ENCODE data around the gene CUEDC1.

The CUEDC1 gene, protein sequence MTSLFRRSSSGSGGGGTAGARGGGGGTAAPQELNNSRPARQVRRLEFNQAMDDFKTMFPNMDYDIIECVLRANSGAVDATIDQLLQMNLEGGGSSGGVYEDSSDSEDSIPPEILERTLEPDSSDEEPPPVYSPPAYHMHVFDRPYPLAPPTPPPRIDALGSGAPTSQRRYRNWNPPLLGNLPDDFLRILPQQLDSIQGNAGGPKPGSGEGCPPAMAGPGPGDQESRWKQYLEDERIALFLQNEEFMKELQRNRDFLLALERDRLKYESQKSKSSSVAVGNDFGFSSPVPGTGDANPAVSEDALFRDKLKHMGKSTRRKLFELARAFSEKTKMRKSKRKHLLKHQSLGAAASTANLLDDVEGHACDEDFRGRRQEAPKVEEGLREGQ

DNA sequence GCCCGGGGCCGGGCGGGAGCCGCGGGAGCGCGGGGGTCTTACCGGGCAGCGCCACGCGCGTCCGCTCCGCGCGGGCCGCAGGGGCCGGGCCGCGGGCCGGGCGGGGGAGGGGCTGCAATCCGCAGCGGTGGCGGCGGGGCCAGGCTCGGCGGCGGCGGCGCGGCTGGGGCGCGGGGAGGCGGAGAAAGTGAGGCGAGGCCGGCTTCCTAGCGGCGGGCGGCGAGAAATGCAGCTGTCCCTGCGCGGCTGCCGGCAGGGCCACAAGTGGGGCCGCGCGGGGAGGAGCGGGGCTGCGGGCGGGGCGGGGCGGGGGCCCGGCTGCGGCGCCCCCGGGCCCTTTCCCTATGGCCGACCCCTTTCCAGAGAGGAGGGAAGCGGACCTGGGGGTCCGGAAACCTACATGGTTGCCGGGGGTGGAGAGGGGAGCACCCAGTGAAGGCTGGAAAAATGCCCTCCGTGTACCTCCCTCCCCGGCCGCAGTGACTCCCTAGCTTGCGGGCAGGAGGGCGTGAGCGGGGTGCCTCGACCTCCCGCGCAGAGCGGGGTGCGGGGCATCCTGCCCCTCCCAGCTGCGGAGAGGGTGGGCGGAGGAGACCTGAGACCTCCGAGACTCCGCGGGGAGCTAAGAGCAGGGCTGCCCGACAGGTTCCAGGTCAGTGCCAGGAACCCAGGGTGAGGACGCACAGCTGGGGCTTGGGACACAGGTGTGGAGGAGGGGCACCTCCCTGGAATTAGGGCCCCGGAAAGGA lies at the start of gene CUEDC1:
Gene CUEDC1, minus strand, starts transcription at position 230 of the 749 bp plus-strand sequence. CDS start 69,848 bp downstream, outside the sequence.
- in situ Hi-C loops (cut with HindIII; ENCODE audit: low pct_unique_long_range_greater_than_20kb, low sequenced_read_pairs) = no loop called here
- peak; percentile 75 to 82 for DNase-seq (ENCODE audit: low read depth in 1 of 2, low spot score in 1 of 2)
- no peak for TF ChIP-seq JUND (IDR thresholded peaks at IDR 0.05; ENCODE audit: low read depth)

DNA sequence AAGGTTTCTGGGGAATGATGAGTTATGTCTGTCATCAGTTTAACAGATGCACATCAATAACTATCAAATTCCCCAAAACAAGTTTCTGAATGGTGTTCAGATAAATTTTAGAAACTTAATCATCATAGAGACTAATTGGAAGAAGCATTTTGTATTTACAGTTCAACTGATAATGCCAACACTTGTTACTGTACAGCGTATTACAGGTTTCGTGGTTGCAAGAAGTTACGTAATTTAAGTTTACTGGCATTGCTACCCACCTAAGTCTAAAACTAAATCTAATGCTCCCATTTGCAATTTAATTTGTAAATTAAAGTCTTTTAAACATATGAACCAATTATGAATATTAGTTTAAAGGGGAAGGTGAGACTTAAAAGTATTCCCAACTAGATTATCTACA lies 48.8 kb upstream of the CUEDC1 start:
- in situ Hi-C loops (cut with HindIII; ENCODE audit: low pct_unique_long_range_greater_than_20kb, low sequenced_read_pairs) = no loop called here

DNA sequence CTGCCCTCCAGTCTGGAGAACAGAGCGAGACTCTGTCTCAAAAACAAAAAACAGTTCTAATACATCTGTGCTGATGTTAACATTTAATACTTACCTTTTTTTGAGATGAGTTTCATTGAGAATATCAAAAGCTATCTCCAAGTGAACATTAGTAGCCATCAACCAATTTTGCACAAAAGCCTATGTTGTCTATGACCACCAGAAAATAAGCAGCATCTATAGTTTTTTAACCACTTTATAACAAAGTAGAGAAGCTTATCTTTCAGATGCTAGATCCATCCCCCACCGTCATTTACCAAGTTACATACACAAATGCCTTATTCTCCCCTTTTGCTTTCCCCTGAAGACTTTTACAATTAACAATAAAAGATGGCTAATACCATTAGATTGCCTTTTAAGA lies 47.8 kb upstream of the CUEDC1 start:
- in situ Hi-C loops (cut with HindIII; ENCODE audit: low pct_unique_long_range_greater_than_20kb, low sequenced_read_pairs) = no loop called here
- no peak for DNase-seq (ENCODE audit: low read depth in 1 of 2, low spot score in 1 of 2)
- TF ChIP-seq JUND (IDR thresholded peaks at IDR 0.05; ENCODE audit: low read depth) = no peak

More for the DNA sequence above, 48.8 kb upstream of the CUEDC1 start:
- DNase-seq (ENCODE audit: low read depth in 1 of 2, low spot score in 1 of 2) = no peak
- no peak for TF ChIP-seq JUND (IDR thresholded peaks at IDR 0.05; ENCODE audit: low read depth)

DNA sequence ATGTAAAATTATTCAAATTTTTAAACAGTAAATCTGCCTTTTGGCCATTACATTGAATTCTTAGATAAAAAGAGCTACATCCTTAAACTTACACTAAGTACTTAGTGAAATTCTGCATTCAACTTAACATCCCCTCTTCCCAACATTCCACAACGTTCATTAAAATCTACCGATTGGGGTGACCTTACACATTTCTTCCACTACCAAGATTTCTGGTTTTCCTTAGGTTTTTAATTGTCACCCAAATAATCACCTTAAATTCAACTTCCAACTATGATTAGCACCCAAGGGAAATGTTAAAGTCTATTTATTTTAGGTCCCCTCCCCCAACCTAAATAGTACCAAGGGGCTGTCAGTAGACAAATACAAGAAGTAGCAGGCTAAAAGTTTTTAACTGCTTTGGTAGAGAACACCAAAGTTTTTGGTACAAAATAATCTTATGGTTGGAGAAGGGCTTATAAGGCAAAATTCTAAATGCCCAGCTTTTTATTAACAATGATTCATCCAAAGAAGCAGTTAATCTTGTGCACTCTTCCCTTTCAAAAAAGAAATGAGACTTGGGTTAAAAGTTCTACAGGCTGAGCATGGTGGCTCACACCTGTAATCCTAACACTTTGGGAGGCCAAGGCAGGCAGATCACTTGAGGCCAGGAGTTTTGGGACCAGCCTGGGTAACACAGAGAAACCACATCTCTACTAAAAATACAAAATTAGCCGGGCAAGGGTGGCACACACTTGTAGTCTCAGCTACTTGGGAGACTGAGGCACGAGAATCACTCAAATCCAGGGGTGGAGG lies 47.1 kb upstream of the CUEDC1 start:
- TF ChIP-seq JUND (IDR thresholded peaks at IDR 0.05; ENCODE audit: low read depth) = no peak
- DNase-seq (ENCODE audit: low read depth in 1 of 2, low spot score in 1 of 2) = no peak
- in situ Hi-C loops (cut with HindIII; ENCODE audit: low pct_unique_long_range_greater_than_20kb, low sequenced_read_pairs) = no loop called here

DNA sequence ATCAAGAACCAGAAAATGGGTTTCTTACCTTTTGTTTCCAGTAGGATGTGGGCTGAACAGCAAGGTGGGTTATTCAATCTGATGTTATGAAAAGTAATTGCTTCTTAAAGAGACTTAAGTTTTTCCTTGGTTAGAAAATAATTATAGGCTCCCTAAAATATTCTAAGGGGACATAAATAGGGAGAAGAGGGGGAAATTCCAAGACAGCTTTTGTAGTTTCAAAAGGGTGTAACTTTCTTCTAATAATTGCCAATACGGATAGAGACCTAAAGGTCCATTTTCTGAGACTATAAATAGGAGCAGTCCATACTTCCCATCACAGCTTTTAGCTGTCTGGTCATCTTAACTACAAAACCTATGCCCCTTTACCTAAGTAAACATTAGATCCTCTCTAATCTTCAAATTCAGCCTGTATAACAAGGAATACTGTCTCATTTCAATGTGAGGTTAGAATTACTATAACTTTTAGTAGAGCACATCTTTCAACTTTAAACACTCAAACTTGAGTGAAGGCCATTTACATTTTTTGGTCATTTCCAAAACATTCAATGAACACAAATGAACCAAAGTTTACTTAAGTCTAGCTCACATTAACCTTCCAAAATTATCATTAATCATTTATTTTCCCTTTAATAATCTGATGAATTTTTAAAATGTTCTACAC lies 46.4 kb upstream of the CUEDC1 start:
- no peak for TF ChIP-seq JUND (IDR thresholded peaks at IDR 0.05; ENCODE audit: low read depth)
- in situ Hi-C loops (cut with HindIII; ENCODE audit: low pct_unique_long_range_greater_than_20kb, low sequenced_read_pairs) = no loop called here
- DNase-seq (ENCODE audit: low read depth in 1 of 2, low spot score in 1 of 2) = no peak

DNA sequence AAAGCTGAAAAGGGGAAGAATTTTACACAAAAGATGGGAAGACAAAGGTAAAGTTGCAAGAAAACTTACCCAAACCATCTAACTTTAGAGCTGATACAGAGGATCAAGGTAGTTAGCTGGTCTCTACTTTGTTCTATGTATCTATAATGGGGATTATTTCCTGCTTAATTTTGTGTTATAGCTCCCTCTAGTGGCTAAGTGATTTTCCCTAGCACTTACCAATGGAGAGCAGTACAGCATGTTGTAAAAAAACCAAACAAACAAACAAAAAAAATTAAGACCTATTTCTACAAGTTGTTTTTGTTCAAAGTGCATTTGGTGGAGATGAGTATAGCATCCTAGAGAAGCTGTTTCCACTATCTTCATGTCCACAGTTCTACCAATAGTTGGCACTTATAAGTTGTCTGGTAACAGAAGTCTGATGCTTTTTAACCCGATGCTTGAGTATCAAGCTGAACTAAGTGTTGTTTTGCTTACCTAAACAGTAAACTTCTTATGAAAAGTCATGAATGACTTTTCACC lies 44.3 kb upstream of the CUEDC1 start:
- in situ Hi-C loops (cut with HindIII; ENCODE audit: low pct_unique_long_range_greater_than_20kb, low sequenced_read_pairs) = no loop called here
- DNase-seq (ENCODE audit: low read depth in 1 of 2, low spot score in 1 of 2) = peak in 1 of 2 experiments; percentile 84

DNA sequence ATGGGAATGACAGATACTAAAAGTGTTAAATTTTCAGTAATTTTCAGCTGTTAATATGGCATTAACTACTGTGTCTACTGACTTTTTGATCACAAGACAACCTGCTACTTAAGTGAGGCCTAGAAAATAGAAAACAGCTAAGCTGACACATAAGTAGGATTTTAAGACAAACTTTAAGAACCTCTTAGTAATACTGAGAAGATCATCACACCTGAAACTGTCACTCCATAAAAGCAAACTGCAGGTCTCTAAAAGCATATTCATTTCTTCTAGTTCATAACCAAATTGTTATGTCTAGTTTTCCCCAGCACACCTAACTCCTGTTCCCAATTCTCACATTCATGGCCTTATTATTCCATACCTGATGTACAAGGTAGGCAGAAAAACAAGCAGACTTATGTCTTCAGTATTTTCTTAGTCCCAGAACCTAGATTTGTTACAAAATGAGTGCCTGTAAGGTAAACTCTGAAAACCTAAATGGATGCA lies 43.8 kb upstream of the CUEDC1 start:
- in situ Hi-C loops (cut with HindIII; ENCODE audit: low pct_unique_long_range_greater_than_20kb, low sequenced_read_pairs) = no loop called here
- DNase-seq (ENCODE audit: low read depth in 1 of 2, low spot score in 1 of 2) = no peak
- no peak for TF ChIP-seq JUND (IDR thresholded peaks at IDR 0.05; ENCODE audit: low read depth)

More for the DNA sequence above, 44.3 kb upstream of the CUEDC1 start:
- TF ChIP-seq JUND (IDR thresholded peaks at IDR 0.05; ENCODE audit: low read depth) = no peak

DNA sequence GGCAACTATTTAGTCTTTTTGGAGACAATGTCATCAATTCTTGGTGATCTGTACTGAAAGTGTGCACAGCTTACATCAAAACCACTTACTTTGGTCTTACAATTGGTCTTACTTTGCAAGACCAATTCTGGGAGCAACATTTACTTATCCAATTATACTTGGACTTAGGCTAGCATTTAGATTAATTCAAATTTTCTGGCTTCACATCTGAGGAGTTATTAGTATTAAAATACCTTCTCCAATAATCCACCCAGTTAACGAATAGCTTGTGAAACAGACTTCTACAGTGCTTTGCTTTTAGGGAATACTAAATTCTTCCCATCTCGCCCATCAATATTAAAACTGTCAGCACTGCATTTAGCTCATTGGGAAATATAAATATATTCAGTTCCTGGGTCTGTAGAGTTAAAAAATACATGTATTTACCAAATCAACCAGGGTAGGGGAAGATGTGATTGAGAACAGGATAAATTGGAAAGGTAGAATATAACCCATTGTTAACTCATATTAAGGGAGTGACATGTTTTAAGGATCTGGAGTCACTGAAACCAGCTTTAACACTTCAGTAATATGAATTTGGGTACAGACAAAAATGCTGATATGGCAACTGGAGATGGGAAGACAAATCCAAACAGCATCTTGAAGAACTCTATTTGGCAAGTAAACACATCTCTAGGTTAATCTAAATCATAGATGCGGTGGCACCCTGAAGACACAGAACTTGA lies 42.0 kb upstream of the CUEDC1 start:
- TF ChIP-seq JUND (IDR thresholded peaks at IDR 0.05; ENCODE audit: low read depth) = no peak
- in situ Hi-C loops (cut with HindIII; ENCODE audit: low pct_unique_long_range_greater_than_20kb, low sequenced_read_pairs) = no loop called here
- no peak for DNase-seq (ENCODE audit: low read depth in 1 of 2, low spot score in 1 of 2)

DNA sequence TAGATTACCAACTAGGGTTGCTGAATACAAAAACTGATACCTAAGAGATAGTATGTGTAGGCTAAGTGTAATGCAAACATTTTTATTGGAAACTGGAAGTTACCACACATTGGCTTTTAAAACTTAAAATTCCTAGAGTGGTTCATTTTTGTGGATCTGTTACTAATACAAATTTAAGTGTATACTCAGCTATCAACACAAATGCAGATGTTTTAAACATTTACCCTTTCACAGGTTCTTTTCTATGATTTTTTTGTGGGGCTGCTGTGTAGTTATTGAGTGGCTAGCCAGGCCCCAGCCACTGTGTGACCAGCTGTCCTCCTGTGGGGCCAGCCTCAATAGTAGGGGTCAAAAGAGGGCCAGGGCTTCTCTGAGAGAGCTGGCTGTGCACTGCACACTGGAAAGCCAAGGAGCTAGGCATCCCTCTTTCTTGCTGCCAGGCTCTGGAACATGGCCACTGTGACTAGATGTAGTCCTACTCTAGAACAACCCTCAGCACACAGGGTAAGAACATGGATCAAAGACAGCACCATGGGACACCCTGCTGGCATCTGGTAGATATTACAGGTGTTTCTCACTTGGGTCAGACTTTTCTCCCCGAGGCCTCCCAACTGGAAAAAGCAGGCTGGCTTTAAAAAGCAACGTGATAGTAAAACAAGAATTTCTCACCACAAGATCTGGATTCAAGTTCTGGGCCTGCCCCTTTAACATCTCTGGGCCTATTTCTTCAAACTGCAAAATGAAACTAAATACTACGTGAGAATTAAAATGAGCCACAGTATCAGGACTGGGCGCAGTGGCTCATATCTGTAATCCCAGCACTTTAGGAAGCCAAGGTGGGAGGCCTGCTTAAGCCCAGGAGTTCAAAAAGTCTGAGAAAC lies 40.1 kb upstream of the CUEDC1 start:
- peak; percentile 76 to 95 for DNase-seq (ENCODE audit: low read depth in 1 of 2, low spot score in 1 of 2)
- TF ChIP-seq JUND (IDR thresholded peaks at IDR 0.05; ENCODE audit: low read depth) = no peak; the same call in 1 of the 2 replicates
- in situ Hi-C loops (cut with HindIII; ENCODE audit: low pct_unique_long_range_greater_than_20kb, low sequenced_read_pairs) = no loop called here

DNA sequence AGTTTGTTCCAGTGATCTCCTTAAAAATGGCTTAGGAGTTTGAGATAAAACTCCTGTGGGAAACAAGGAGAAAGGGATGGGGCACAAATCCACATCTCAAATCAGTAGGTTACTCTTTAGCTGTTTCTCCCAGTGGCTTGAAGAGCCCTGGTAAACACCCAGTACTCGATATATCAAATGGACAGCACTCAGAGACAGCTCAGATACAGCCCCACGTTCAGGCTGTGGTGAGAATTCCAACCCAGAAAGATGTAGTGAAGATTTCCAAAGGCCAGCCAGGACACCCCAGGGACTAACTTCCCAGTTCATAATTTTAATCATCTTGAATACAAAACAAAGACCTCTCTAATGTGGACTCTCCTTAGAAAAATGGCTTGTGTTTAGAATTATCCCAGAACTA lies 39.2 kb upstream of the CUEDC1 start:
- in situ Hi-C loops (cut with HindIII; ENCODE audit: low pct_unique_long_range_greater_than_20kb, low sequenced_read_pairs) = no loop called here
- no peak for TF ChIP-seq JUND (IDR thresholded peaks at IDR 0.05; ENCODE audit: low read depth)
- DNase-seq (ENCODE audit: low read depth in 1 of 2, low spot score in 1 of 2) = peak in 1 of 2 experiments; percentile 46
